ENCODE measurements around the gene TFPI2.

The TFPI2 gene

GRCh38 chr7:93902777-93903423 is 12.3 kb upstream of the TFPI2 start:
- peak; percentile 16 for DNase-seq

- no peak for DNase-seq
Measured at GRCh38 chr7:93897680-93898079, 7.1 kb upstream of the TFPI2 start.

- DNase-seq, result no peak
Measured at GRCh38 chr7:93895859-93896600, 5.5 kb upstream of the TFPI2 start.

DNA sequence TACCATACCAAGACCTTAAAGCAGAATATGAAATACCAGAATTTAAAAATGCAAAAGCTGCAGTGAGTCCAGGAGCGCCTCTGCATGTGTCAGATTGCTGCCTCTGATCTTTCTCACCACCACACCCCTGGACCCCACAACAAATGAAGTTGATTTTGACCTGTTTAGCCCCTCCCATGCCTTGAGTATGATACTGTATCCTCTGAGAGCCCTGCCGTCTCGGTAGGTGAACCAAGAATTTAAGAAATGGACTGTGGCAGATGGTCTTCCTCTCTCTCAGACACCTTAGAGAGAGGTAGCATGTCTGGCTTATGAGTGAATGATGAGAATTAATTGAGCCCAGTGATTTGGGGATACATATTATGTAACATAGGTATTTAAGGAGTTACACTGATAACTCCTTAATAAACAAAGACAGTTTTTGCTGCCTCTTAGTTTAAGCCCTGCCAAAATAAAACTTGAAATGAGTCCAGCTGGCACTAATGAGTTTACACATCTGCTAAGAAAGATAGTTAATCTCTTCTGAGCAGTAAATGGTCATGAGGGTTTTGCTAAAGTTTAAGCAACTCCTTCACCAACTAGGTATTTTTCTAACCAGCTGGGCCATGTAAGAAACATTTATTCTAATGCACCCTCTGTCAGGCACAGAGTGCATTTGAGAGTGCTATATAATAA is 4.5 kb upstream of the TFPI2 start:
- no peak for DNase-seq

DNA sequence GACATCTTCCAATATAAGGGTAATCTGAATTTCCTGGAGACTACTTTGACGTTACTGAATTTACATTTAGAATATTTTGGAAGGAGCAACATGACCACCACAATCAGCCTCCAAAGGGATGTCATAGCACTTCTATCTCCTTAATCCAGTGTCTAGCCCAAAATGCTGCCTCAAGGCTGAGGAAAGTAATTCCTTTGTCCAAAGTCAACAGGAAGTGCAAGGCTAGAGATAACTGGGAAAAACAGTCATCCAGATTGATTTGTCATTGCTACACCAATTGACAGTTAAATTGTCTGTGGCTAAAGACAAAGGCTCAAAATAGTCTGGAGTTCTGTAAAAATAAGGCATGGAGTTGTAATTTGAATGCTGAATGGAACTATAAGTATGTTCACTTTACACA is 3.9 kb upstream of the TFPI2 start:
- no peak for DNase-seq

- DNase-seq, result no peak
Measured at GRCh38 chr7:93890041-93890463, 501 bp downstream of the TFPI2 start.

GRCh38 chr7:93889261-93889660 is 1.3 kb downstream of the TFPI2 start:
- DNase-seq, result no peak

DNA sequence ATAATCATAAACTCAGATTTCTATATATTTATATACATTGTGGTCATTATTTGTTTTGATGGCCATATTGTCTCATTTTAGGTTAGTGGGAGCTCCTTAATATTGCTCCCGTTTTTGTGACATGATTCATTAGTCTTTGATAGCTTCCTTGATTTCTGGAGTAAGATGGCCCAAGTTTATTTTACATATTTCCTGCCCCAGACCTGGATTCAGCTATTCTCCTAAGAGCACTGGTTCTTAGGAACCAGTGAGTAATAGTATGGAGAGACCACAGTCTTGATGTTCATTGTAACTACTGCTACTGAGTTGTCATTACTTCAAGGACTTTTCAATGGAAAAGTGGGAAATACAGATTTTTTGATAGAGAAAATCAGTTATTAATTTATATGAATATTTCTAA is 6.0 kb downstream of the TFPI2 start:
- DNase-seq, result no peak

DNA sequence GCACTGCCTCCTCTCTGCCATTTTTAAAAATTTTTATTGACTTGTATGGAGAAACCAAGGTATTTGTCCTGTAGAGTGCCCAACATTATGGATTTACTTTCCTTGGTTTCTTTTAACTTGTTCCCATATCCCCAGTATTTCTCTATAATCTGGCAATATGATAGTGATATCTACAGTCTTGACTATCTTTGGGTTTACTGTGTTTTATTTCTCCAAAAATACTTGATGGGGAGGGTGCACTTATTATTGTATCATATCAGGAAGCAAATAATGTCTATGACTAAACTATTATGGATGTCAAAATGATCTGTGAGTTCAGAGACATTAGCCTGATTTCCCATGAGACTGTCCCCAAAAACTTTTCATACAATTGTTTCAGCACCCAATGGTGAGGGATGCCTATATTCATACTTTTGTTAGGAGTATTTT is 6.6 kb downstream of the TFPI2 start:
- DNase-seq, result no peak

DNA sequence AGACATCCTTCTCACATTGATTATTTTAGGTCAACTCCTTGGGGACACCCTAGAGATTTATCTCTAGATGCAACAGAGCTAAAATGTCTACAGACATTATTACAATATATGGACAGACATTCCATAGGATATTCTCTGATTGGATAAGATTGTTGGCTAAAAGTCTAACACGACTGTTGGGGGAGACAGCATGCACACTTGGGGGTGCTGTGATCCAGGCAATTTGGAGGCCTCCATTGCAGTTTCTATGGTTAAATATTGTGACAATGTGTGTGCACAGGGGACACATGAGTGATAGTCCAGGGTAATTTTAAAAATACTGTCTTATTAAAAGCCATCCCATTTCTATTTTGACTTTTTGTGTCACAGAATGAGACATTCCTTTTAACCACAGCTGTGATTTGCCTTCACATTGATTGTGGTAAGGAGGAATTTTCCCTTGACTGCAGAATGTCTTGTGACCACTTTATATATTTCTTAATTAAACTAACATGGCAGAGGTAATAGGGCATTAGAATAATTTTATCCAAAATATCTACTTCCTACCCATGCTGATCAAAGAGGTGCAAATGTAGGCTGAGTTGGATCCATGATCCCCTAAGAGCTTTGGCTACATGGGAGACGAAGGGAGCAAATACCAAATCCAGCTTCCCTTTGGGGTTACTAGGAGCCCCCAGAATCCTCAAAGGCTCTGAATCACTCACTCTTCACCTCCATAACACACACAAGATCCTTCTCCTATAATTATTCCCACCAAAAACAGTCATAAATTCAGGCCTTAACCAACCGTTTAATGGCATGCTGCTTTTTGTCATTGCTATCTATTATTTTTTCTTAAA is 7.3 kb downstream of the TFPI2 start:
- no peak for DNase-seq

DNA sequence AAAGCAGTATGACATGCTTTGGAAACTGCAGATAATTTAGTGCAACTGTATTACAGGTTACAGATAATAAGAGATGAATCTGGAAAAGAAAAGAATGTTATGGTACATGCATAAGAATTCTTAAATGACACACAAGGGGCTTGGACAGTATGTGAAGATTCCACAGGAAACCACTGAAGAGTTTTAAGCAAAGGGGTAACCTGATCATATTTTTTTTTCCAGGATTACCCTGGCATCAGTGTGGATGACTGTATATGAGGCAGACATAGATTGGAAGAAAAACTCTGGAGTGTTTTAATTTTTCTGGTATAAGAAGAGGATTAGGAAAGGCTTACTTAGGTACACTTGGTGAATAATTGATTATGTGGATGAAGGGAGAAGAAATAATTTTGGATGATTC is 8.1 kb downstream of the TFPI2 start:
- DNase-seq, result no peak

- no peak for DNase-seq
Measured at GRCh38 chr7:93879356-93879755, 11.2 kb downstream of the TFPI2 start.

GRCh38 chr7:93877742-93878141 is 12.8 kb downstream of the TFPI2 start:
- no peak for DNase-seq

DNA sequence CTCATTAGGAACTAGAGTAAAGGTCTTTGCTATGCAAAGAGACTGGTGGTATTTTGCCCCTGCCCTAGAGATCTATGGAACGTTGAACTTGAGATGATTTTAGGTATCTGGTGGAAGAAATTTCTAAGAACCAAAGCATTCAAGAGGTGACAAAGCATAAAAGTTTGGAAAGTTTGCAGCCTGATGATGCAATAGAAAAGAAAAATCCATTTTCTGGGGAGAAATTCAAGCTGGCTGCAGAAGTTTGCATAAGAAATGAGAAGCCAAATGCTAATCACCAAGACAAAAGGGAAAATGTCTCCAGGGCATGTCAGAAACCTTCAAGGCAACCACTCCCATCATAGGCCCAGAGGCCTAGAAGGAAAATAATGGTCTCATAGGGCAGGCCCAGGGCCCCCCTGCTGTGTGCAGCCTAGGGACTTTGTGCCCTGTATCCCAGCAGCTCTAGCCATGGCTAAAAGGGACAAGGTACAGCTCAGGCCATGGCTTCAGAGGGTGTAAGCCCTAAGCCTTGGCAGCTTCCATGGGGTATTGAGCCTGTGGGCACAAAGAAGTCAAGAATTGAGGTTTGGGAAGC is 16.5 kb downstream of the TFPI2 start:
- DNase-seq, result no peak

- no peak for DNase-seq
Measured at GRCh38 chr7:93866886-93867285, 23.7 kb downstream of the TFPI2 start.

GRCh38 chr7:93862651-93863050 is 27.9 kb downstream of the TFPI2 start:
- no peak for DNase-seq

- DNase-seq, result no peak
Measured at GRCh38 chr7:93861325-93861949, 29.1 kb downstream of the TFPI2 start.

GRCh38 chr7:93860261-93860660 is 30.3 kb downstream of the TFPI2 start:
- DNase-seq, result no peak

GRCh38 chr7:93858857-93859256 is 31.7 kb downstream of the TFPI2 start:
- no peak for DNase-seq

DNA sequence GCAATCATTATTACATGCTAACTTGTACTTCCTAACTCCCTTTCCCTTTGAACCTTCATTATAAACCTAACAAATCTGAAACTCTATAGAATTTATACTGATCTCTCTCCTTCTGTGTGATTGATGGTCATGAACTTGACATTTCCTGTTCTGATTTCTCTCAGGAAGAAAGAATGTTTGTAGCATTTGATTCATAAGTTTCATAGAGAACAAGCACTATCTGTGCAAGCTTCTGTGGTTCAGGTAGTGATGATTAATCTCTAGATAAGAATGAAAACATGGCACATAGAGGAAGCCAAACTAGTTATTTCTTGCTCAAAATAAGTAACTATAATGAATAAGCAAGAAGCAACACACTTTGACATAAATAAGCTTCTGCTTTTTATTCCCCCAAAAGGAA is 34.2 kb downstream of the TFPI2 start:
- no peak for DNase-seq

DNA sequence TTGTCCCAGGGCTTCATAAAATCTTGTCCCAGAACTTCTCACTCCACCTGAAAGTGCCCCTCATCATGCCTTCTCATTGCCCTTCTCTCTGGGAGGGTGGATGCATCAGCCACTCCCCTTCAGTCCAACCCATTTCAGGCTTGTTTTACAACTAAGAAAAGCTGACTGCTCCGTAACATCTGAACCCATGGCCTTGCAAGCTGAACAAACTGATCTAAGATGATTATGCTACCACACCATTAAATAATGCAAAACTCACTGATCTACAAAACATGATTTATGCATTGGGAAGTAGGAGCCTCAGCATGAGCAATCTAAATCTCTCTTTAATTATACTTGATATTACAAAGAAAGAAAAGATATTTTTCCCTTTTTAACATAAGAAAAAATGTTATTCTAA is 34.8 kb downstream of the TFPI2 start:
- no peak for DNase-seq

DNA sequence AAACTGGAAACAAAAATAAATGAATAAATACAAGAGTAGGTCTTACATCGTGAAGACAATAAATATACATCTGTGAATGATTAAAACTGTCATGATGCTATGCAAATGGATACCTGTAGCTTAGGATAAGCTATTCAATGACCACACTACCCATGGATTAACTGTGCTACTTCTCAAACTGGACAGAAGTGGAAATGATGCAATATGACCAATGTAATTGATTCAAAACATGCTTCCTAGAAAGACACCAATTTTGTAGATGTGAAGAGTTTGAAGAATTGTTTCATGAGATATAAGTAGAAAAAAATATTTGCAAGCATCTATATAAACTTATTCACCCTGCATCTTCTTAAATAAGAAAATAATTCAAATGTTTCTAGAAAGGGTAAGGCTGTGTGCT is 36.1 kb downstream of the TFPI2 start:
- no peak for DNase-seq

Measured in NCI-H1092 treated with DMSO at 0.1 percent for 48 hours (cell line).